Renal cortical epithelial cell (primary cell): ENCODE data around the gene SLC30A10. TPM values are rescaled to one million over a fixed set of nuclear protein-coding genes. Genes with fewer than 3 reads are reported as not detected.
"Not testable (repeated sequence)": the region's sequence is repeated elsewhere in the genome, so short reads cannot be mapped to it uniquely, and the experiment has no call there.

Experiments used
- DNase-seq: peaks from one replicate; pipeline ENCODE4 v3.0.0-alpha.2; 2011; ENCODE audit warnings: low read depth
- total RNA-seq: library from RNA; depleted of rRNA; stranded (reverse); fragments of >200 nt; gene quantifications from 2 replicates; pipeline ENCODE4 v1.2.3, GENCODE V29; 2014

The SLC30A10 gene
- total RNA-seq = 0.05 TPM in 1 of 2 replicates, not detected in the other

- no peak for DNase-seq
Measured at GRCh38 chr1:219927956-219928790, at the start of gene SLC30A10. SLC30A10 (minus strand) TSS chr1:219928557; CDS start chr1:219928440, 117 bp downstream.

GRCh38 chr1:219973213-219973612, 44.9 kb upstream of the SLC30A10 start:
- DNase-seq = no peak

- DNase-seq = no peak
Measured at GRCh38 chr1:219967361-219967760, 39.0 kb upstream of the SLC30A10 start.

DNA sequence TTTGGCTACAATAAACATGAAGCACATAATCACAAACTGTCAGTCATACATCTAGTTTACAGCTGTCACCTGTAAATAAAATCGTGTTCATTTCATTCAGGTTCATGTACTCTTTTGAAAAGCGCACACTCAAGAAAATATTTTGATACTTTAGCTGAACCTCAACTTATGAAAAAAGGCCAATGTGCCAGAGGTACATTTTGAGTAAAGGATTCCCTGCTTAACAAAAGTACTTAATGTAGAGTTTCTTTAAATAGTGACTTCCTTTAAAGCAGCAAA, 37.7 kb upstream of the SLC30A10 start:
- DNase-seq = no peak

- DNase-seq = no peak
Measured at GRCh38 chr1:219965285-219966070, 37.1 kb upstream of the SLC30A10 start.

DNA sequence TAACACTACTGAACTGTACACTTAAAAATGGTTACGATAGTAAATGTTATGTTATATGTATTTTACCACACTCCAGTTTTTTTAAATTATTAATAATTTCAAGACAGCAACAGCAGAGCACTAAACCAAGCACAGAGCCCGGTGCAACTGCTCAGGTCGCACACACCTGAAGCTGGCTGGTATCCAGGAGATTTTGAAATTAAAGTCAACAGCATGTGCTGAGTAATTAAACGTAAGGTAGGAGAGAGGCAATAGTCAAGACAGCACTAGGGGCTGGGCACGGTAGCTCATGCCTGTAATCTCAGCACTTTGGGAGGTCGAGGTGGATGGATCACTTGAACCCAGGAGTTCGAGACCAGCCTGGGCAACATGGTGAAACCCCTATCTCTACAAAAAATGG, 35.1 kb upstream of the SLC30A10 start:
- no peak for DNase-seq

- DNase-seq = no peak
Measured at GRCh38 chr1:219961684-219962083, 33.3 kb upstream of the SLC30A10 start.

GRCh38 chr1:219959540-219960203, 31.3 kb upstream of the SLC30A10 start:
- no peak for DNase-seq

GRCh38 chr1:219958875-219959417, 30.6 kb upstream of the SLC30A10 start:
- DNase-seq = no peak

GRCh38 chr1:219954736-219955421, 26.5 kb upstream of the SLC30A10 start:
- no peak for DNase-seq

GRCh38 chr1:219954052-219954451, 25.7 kb upstream of the SLC30A10 start:
- DNase-seq = no peak

DNA sequence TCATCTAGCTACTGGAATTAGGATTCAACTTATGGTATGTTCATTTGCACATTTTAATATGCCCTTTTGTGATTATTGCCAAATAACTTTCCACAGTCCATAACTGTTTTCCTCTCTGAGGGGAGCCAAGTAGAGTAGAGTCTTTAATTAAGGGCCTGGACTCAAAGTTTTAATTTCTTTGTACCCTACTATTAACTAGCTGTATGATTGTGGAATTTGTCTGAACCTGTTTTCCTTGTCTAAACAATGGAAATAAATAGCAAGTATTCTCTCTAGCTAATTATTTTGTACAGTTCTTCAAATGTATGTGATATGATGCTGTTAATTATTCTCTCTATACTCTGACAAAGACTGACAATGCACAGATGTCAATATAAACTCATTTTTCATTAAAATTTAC, 24.0 kb upstream of the SLC30A10 start:
- no peak for DNase-seq

DNA sequence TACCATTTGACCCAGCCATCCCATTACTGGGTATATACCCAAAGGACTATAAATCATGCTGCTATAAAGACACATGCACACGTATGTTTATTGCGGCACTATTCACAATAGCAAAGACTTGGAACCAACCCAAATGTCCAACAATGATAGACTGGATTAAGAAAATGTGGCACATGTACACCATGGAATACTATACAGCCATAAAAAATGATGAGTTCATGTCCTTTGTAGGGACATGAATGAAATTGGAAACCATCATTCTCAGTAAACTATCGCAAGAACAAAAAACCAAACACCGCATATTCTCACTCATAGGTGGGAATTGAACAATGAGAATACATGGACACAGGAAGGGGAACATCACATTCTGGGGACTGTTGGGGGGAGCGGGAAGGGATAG, 20.9 kb upstream of the SLC30A10 start:
- not testable (repeated sequence) for DNase-seq

DNA sequence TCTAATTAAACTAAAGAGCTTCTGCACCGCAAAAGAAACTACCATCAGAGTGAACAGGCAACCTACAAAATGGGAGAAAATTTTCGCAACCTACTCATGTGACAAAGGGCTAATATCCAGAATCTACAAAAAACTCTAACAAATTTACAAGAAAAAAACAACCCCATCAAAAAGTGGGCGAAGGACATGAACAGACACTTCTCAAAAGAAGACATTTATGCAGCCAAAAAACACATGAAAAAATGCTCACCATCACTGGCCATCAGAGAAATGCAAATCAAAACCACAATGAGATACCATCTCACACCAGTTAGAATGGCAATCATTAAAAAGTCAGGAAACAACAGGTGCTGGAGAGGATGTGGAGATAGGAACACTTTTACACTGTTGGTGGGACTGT, 20.4 kb upstream of the SLC30A10 start:
- DNase-seq = not testable (repeated sequence)

GRCh38 chr1:219945795-219946194, 17.4 kb upstream of the SLC30A10 start:
- peak; percentile 12 for DNase-seq

- no peak for DNase-seq
Measured at GRCh38 chr1:219941179-219942118, 13.1 kb upstream of the SLC30A10 start.

- no peak for DNase-seq
Measured at GRCh38 chr1:219940707-219941106, 12.3 kb upstream of the SLC30A10 start.

GRCh38 chr1:219938706-219939105, 10.3 kb upstream of the SLC30A10 start:
- peak; percentile 89 for DNase-seq

DNA sequence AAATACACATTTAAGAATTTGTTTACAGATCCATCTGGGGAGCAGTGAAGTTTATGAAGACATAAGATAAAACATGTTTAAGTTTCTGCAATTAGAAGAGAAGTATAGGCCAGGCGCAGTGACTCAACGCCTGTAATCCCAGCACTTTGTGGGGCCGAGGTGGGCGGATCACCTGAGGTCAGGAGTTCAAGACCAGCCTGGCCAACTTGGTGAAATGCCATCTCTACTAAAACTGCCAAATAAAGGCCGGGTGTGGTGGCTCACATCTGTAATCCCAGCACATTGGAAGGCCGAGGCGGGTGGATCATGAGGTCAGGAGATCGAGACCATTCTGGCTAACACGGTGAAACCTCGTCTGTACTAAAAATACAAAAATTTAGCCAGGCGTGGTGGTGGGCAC, 5.4 kb upstream of the SLC30A10 start:
- DNase-seq = not testable (repeated sequence)

GRCh38 chr1:219931033-219931432, 2.7 kb upstream of the SLC30A10 start:
- DNase-seq = peak; percentile 19

GRCh38 chr1:219928791-219929118, 398 bp upstream of the SLC30A10 start:
- DNase-seq = no peak
